ENCODE data around the gene NKTR. TPM values are rescaled to one million over a fixed set of nuclear protein-coding genes. Genes with fewer than 3 reads are reported as not detected.
A peak's percentile ranks its signal among the peaks of the same experiment; 100 is the strongest.
"Not testable (repeated sequence)": the region's sequence is repeated elsewhere in the genome, so short reads cannot be mapped to it uniquely, and the experiment has no call there.

The NKTR gene
- total RNA-seq, 1 experiment from 2014 or later = 39.0 TPM

- intact Hi-C loops (cut with micrococcal nuclease; ENCODE audit: unreplicated experiment) = no loop called here
- ATAC-seq = no peak
Observed at GRCh38 chr3:42556089-42556632, 44.3 kb upstream of the NKTR start.

GRCh38 chr3:42556817-42557216, 43.7 kb upstream of the NKTR start:
- BruUV-seq (replicated peaks); DNase-seq (ENCODE audit: low read depth, low spot score); POLR2A ChIA-PET; in situ Hi-C loops (cut with HindIII; ENCODE audit: low pct_unique_long_range_greater_than_20kb, low sequenced_read_pairs); H3K27ac ChIP-seq (ENCODE audit: low read length); H3K4me3 ChIP-seq (ENCODE audit: low read depth in 2 of 2, low read length in 2 of 2); H3K9me3 ChIP-seq (ENCODE audit: control insufficient read depth, insufficient read depth, low read depth, low read length); intact Hi-C loops (cut with micrococcal nuclease; ENCODE audit: unreplicated experiment); CTCF ChIA-PET; ATAC-seq; H3K4me1 ChIP-seq (ENCODE audit: control insufficient read depth, insufficient read depth, low read length); H3K27me3 ChIP-seq (ENCODE audit: control insufficient read depth, insufficient read depth, low read length): not testable (repeated sequence)
- peaks cover 14% of the 10 kb centered on the region for H3K36me3 ChIP-seq (ENCODE audit: control insufficient read depth, insufficient read depth, low read length)

More at GRCh38 chr3:42556089-42556632, 44.3 kb upstream of the NKTR start:
- Histone ChIP-seq H3K4me3 (ENCODE audit: low read depth in 2 of 2, low read length in 2 of 2) (no peak overlapping the region), H3K9me3 (ENCODE audit: control insufficient read depth, insufficient read depth, low read depth, low read length) (no peaks in the 10 kb centered on the region), H3K36me3 (ENCODE audit: control insufficient read depth, insufficient read depth, low read length) (peaks cover 17% of the 10 kb centered on the region), H3K4me1 (ENCODE audit: control insufficient read depth, insufficient read depth, low read length) (no peaks in the 10 kb centered on the region), H3K27me3 (ENCODE audit: control insufficient read depth, insufficient read depth, low read length) (no peaks in the 10 kb centered on the region), H3K27ac (ENCODE audit: low read length) (no peak overlapping the region)
- CTCF ChIA-PET = no interaction called here
- in situ Hi-C loops (cut with HindIII; ENCODE audit: low pct_unique_long_range_greater_than_20kb, low sequenced_read_pairs) = no loop called here
- TF ChIP-seq REST (IDR thresholded peaks at IDR 0.05; ENCODE audit: insufficient read depth in 1 of 2, low read depth in 2 of 2, low read length in 1 of 2) (no peak), SIN3A (IDR thresholded peaks at IDR 0.05; ENCODE audit: borderline replicate concordance, insufficient read depth, low read depth, low read length) (no peak), POLR2AphosphoS5 (IDR thresholded peaks at IDR 0.05; ENCODE audit: low read depth, low read length) (no peak), CTCF (IDR thresholded peaks at IDR 0.05) (no peak), TCF7L2 (IDR thresholded peaks at IDR 0.05; ENCODE audit: low read depth, low read length) (no peak)
- POLR2A ChIA-PET = no interaction called here
- no peak for DNase-seq (ENCODE audit: low read depth, low spot score)
- no TSS peak for BruUV-seq (replicated peaks)

GRCh38 chr3:42557854-42558253, 42.6 kb upstream of the NKTR start:
- peaks cover 13% of the 10 kb centered on the region for H3K36me3 ChIP-seq (ENCODE audit: control insufficient read depth, insufficient read depth, low read length)
- ChIA-PET CTCF (interaction anchor here (0.6 kb wide), 1 partner anchor 328 kb away, joined by 4 read pairs; no protein-coding TSS in a partner anchor), POLR2A (no interaction called here)
- TF ChIP-seq CTCF (IDR thresholded peaks at IDR 0.05) (peak; percentile 24), SIN3A (IDR thresholded peaks at IDR 0.05; ENCODE audit: borderline replicate concordance, insufficient read depth, low read depth, low read length) (no peak)
- intact Hi-C loops (cut with micrococcal nuclease; ENCODE audit: unreplicated experiment) = no loop called here
- no peak for ATAC-seq
- no peaks in the 10 kb centered on the region for H3K27me3 ChIP-seq (ENCODE audit: control insufficient read depth, insufficient read depth, low read length)
- H3K4me3 ChIP-seq (ENCODE audit: low read depth in 2 of 2, low read length in 2 of 2) = no peak overlapping the region
- no peak for DNase-seq (ENCODE audit: low read depth, low spot score)
- BruUV-seq (replicated peaks) = no TSS peak
- in situ Hi-C loops (cut with HindIII; ENCODE audit: low pct_unique_long_range_greater_than_20kb, low sequenced_read_pairs) = no loop called here
- H3K27ac ChIP-seq (ENCODE audit: low read length) = no peak overlapping the region
- no peaks in the 10 kb centered on the region for H3K9me3 ChIP-seq (ENCODE audit: control insufficient read depth, insufficient read depth, low read depth, low read length)
- H3K4me1 ChIP-seq (ENCODE audit: control insufficient read depth, insufficient read depth, low read length) = no peaks in the 10 kb centered on the region

Measured in Panc1 (cell line).